Urinary bladder (tissue), 4 donors: ENCODE data around the gene MYO1A. TPM values are rescaled to one million over a fixed set of nuclear protein-coding genes. Genes with fewer than 3 reads are reported as not detected.
"Not testable (repeated sequence)": the region's sequence is repeated elsewhere in the genome, so short reads cannot be mapped to it uniquely, and the experiment has no call there.

Source experiments
- DNase-seq: peaks from one replicate; pipeline ENCODE4 v3.0.0-alpha.2; 2015; ENCODE audit errors: extremely low spot score
- H3K27ac ChIP-seq: one replicate; pipeline ENCODE4 v1.5.1; 2013; ENCODE audit warnings: low read depth, mild to moderate bottlenecking, moderate library complexity
- H3K36me3 ChIP-seq: one replicate; pipeline ENCODE4 v1.6.1; 2013; ENCODE audit warnings: mild to moderate bottlenecking, moderate library complexity; ENCODE audit not compliant: insufficient read depth
- H3K4me1 ChIP-seq: one replicate; pipeline ENCODE4 v1.6.1; 2013; ENCODE audit warnings: mild to moderate bottlenecking, moderate library complexity; ENCODE audit not compliant: insufficient read depth
- H3K4me3 ChIP-seq: one replicate; pipeline ENCODE4 v1.5.1; 2013; ENCODE audit warnings: low read depth, low read length
- WGBS: extraction: QIAGEN DNeasy Blood & Tissue Kit; methylation state at CpG from one replicate; pipeline ENCODE4 v1.1.7; 2013; 5-methylcytosine and 5-hydroxymethylcytosine counted together
- polyA plus RNA-seq: library from polyadenylated mRNA; stranded (reverse); fragments of 200-250 nt; gene quantifications from one replicate; pipeline ENCODE4 v1.2.3, GENCODE V29; 2013
- total RNA-seq: library from RNA; depleted of rRNA; stranded (reverse); fragments of >200 nt; gene quantifications from one replicate; pipeline ENCODE4 v1.2.3, GENCODE V29; 2014
- donor health status: healthy with polysubstance abuse.
- donor health status: healthy.

MYO1A gene
- total and polyA plus RNA-seq, 2 donors = 0.16 to 0.18 TPM

DNA sequence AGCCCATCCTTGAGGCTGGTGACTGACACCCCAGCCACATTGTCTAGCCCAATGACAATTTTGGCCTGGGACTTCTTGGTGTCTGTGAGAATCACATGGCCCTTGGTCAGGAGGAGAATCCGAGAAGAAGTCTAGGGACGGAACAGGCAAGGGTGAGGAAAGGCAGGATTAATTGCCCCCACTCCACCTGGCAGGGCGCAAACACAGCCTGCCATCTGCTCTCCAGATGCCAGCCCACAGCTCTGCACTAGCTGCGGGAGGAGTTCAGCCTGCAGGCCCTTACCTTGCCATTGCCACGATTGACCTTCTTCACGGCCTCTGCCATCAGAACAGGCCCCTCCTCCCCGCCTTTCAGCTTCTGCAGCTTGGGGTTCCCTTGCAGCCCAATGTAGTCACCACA, 20.5 kb downstream of the MYO1A start:
- H3K4me1 ChIP-seq = no peaks in the 10 kb centered on the region
- WGBS = 92% methylated on average over 7 of the region's 7 CpGs
- H3K4me3 ChIP-seq = no peak overlapping the region
- no peak for DNase-seq
- no peak overlapping the region for H3K27ac ChIP-seq
- no peaks in the 10 kb centered on the region for H3K36me3 ChIP-seq

DNA sequence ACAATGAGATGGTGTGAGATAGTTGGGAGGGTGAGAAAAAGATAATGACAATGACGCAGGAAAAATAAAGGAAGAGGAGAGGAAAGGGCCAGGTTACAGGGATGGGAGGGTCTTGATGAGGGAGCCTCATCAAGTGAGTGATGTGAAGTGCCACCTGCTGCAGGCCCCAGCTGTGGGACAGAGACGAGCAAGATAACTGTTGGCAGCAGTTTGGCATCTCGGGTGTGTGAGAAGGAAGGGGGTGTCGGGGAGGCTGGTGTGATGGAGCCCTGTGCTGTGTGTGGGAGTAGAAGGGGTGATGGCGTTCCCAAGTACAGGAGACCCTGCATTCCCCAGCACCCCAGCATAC, 22.1 kb downstream of the MYO1A start:
- no peaks in the 10 kb centered on the region for H3K36me3 ChIP-seq
- no peak overlapping the region for H3K27ac ChIP-seq
- DNase-seq = no peak
- WGBS = 76% methylated on average over 5 of the region's 5 CpGs
- H3K4me3 ChIP-seq = no peak overlapping the region
- no peaks in the 10 kb centered on the region for H3K4me1 ChIP-seq

DNA sequence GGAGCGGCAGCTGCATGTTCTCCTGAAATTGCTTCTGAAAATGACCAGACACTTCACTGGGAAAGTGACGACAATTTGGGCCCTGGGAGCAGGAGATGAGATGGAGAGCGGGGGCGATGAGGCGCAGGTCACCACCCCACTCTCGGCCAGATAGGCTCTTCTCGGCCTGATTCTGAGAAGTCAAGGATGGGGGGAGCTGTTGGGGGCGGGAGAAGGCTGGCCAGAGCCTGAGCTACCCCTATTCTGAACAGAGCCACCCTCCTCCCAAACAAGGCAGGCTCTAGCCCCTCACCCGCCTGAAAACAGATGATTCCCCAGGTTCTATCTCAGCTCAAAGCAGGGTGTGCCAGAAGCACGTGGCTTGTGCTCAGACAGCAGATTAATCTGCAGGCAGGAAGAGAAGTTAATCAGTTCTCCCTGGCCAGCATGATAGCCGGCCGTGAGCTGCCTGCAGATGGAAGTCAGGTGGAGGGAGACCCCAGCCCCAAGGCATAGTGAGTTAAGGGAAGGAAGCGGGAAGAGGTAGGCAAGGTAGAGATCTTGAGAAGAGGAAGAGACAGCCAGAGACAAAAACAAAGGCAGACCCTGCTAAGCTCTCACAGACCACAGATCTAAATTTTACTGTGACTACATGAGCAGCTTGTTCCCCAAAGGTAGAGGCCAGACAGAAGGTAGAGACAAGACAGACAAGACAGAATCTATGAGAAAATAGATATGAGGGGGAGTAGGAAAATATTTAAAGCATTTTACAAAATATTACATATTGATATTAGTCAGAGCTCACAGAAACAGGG, 22.7 kb downstream of the MYO1A start:
- no peak overlapping the region for H3K4me3 ChIP-seq
- no peaks in the 10 kb centered on the region for H3K36me3 ChIP-seq
- 58% methylated on average over 13 of the region's 13 CpGs for WGBS
- H3K27ac ChIP-seq = no peak overlapping the region
- no peak for DNase-seq
- H3K4me1 ChIP-seq = no peaks in the 10 kb centered on the region

DNA sequence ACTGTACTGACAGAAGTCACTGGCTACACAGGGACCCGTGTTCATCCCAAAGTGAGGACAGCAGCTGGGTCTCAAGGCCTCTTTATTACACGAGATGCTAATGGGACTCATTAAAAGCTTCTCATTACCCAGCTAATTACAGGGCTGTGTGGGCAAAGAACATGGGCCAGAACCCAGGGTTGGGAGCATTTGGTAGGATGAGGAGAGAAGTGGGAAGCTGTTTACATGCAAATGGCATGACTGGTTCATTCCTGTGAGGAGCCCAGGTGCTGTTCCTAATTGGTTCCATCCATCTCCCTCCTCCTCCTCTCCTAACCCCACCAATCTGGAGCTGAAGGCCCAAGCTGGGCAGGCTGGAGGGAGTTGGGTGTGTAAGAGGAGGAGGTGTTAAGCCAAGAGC, 24.7 kb downstream of the MYO1A start:
- H3K4me3 ChIP-seq = no peak overlapping the region
- no peaks in the 10 kb centered on the region for H3K36me3 ChIP-seq
- H3K27ac ChIP-seq = no peak overlapping the region
- WGBS = 68% methylated on average over 2 of the region's 2 CpGs
- DNase-seq = no peak
- no peaks in the 10 kb centered on the region for H3K4me1 ChIP-seq

DNA sequence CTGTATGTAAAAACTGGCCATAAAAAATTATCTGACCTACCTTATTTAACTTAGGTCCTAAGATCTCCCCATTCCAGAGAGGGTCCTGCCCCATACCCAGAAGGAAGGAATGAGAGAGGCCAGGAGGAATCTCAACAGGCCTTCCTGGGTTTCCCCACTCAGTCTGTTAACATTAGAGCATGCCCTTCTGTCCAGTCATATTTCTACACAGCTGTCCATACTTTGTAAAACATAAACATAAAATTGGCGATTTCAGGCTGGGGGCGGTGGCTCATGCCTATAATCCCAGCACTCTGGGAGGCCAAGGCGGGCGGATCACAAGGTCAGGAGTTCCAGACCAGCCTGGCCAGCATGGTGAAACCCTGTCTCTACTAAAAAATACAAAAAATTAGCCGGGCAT, 27.6 kb downstream of the MYO1A start:
- not testable (repeated sequence) for H3K4me1 ChIP-seq, H3K36me3 ChIP-seq, H3K4me3 ChIP-seq, H3K27ac ChIP-seq, DNase-seq
- 69% methylated on average over 5 of the region's 5 CpGs for WGBS

DNA sequence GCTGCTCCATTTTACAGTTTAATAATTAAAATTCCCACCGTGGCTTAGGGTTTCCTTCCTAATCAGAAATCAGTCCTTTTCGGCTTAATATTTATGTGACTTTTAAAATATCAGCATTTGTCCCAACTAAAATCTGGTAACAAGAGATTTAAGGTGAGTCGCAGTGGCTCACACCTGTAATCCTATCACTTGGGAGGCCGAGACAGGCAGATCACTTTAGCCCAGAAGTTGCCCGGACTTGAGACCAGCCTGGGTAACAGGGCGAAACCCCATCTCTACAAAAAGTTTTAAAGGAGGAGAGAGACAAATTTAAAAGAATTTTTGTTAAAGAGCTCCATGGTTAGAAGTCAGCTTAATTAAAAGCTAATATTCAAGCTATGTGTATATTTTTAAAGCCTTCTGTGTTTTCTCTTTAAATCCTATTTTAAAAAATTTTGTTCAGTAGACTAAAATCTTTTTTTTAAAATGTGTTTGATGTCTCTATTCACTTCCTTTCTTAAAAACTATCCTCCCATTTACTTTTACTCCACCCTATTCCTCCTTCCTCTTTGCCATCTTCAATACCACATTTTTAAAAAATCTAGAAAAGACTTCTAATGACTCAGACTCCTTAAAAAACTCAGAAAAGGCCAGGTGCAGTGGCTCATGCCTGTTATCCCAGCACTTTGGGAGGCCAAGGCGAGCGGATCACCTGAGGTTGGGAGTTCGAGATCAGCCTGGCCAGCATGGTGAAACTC, 29.8 kb downstream of the MYO1A start:
- Histone ChIP-seq H3K27ac (no peak overlapping the region), H3K36me3 (no peaks in the 10 kb centered on the region), H3K4me1 (no peaks in the 10 kb centered on the region), H3K4me3 (no peak overlapping the region)
- WGBS = 89% methylated on average over 9 of the region's 9 CpGs
- DNase-seq = no peak

DNA sequence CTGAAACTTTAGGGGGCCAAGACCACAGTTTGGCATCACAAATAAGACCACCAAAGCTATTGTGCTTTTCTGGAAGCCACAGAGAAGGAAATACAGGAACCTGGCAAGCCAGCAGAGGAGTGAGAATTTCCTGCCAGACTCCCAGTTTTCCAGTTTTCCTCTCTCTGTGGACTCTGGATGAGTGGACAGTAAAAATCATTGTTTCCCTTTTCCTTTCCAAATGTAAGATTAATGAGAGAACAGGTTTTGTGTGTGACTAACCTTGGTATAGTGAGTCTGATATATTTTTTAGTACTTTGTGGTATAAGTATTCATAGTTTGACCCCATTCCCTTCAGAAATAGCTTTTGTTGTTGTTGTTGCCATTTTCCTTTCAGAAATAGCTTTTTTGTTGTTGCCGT, 31.0 kb downstream of the MYO1A start:
- Histone ChIP-seq H3K4me3 (no peak overlapping the region), H3K27ac (no peak overlapping the region), H3K4me1 (no peaks in the 10 kb centered on the region), H3K36me3 (no peaks in the 10 kb centered on the region)
- 87% methylated on average over 1 of the region's 1 CpG for WGBS
- DNase-seq = no peak

DNA sequence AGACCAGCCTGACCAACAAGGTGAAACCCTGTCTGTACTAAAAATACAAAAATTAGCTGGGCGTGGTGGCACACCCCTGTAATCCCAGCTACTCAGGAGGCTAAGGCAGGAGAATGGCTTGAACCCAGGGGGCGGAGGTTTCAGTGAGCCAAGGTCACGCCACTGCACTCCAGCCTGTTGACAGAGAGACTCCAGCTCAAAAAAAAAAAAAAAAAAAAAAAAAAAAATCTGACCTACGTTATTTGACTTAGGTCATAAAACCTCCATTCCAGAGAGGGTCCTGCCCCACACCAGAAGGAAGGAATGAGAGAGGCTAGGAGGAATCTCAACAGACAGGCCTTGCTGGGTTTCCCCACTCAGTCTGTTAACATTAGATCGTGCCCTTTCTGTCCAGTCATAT, 31.6 kb downstream of the MYO1A start:
- not testable (repeated sequence) for H3K4me1 ChIP-seq, DNase-seq, H3K27ac ChIP-seq, H3K4me3 ChIP-seq, H3K36me3 ChIP-seq
- WGBS = 82% methylated on average over 5 of the region's 5 CpGs

DNA sequence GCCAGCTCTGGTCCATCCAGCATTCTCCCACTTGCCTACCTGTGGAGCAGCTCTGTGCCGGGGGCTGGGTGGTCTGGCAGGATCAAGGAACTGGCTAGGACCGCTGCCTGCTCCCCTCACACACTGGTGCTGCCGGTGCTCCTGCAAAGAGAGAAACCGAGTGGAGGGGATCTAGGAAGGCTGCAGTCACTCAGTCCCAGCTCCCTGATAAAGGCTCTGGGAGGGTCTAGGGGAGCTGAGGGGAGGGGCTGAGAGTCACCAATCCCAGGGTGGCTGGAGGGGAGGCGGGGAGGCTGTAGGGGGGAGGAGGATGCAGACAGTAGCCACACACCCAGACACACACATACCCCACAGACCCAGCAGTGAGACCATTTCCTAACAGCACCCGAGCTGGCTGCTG, 33.6 kb downstream of the MYO1A start, which contains the start of gene TAC3:
TSS of gene TAC3 (minus strand) at position 182 of the 400 bp plus-strand sequence. CDS start 732 bp downstream, outside the sequence.
- no peaks in the 10 kb centered on the region for H3K4me1 ChIP-seq
- no peak within 1 kb of the TSS for H3K27ac ChIP-seq
- H3K36me3 ChIP-seq = no peaks in the 10 kb centered on the region
- no peak for DNase-seq
- WGBS = 36% methylated on average over 6 of the region's 6 CpGs
- no peak within 1 kb of the TSS for H3K4me3 ChIP-seq

DNA sequence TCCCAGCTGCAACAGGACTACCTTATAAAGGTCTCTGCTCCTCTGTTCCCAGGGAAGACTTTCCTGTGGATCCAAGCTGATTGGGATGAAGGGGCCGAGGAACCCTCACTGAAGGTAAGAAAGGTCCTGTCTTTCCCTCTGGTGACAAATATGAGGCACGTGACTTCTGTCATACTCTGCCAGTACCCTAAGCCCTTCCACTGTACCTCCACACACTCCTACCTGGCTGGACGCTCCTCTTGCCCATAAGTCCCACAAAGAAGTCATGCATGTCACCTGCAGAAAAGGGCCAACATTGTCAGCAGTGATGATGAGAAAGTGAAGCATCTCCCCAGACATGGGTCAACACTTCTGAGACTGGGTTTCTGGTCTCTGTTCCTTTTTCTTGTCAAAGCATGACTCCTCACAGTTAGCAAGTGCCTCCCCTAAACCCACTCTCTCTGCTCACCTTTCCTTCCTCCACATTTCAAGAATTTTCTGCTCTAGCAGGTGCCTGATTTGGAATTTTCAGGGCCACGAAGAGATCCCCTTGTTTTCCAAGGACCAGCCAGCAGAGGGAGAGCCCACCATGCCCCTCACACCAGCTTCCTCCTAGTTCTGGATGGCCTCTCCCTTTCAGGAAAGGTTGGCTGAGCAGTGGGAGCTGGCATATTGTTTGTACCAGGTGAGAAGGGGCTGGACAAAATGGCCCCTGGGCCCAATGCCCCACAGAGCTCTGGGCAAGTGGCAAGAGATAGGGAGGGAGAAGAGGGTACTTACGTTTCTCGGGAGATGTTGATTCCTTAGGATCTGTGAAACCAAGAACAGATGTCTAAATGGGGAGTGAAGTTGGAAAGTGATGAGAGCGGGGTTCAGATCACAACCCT, 37.1 kb downstream of the MYO1A start:
- Histone ChIP-seq H3K4me1 (no peaks in the 10 kb centered on the region), H3K4me3 (no peak overlapping the region)
- whole genome bisulfite sequencing = 77% methylated on average over 7 of the region's 7 CpGs

DNA sequence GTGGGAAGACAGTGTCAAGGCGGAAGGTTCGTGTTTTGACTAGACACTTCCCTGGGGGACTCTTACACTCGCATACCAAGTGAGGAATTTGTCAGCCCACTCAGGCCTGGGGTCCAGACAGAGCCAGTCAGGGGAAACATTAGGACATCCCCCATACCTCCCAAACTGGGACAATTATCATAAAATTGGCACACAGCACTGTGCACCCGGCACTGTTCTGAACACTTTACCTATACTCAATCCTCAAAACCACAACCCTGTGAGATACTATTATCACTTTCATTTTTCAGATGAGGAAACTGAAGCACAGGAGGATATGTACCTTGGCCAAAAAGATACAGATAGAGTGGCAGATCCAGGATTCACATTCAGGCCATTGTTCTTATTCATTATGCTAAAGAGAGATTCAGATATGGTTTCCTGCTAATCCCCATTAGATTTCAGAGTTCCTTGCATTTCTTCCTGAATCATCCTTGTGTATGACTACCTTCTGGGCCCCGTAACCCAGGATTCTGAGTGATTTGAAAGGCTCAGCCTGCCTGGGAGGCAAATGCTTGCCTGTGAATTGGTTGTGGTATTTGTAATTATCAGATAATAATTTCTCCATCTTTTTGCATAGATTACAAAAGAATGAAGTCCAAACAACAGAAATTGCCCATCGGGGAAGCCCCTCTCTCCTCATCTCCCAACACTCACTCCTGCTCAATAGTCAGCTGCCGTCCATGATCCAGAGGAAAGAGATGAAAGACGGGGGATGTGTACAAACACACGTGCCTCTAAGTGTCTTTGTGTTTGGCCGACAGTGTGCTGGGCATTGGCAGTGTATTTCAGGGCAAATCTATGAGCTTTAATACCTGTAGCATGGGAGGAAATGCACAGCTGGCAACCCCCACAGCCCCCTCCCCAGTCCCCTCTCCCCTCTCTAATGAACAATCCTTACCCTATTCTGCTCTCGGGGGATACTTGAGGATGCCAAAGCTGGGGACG, 38.2 kb downstream of the MYO1A start:
- H3K4me1 ChIP-seq = no peaks in the 10 kb centered on the region
- H3K4me3 ChIP-seq = no peak overlapping the region
- no peak overlapping the region for H3K27ac ChIP-seq
- no peak for DNase-seq
- no peaks in the 10 kb centered on the region for H3K36me3 ChIP-seq
- 65% methylated on average over 12 of the region's 12 CpGs for WGBS

More for the DNA sequence above, 37.1 kb downstream of the MYO1A start:
- Histone ChIP-seq H3K27ac (no peak overlapping the region), H3K36me3 (no peaks in the 10 kb centered on the region)
- no peak for DNase-seq

DNA sequence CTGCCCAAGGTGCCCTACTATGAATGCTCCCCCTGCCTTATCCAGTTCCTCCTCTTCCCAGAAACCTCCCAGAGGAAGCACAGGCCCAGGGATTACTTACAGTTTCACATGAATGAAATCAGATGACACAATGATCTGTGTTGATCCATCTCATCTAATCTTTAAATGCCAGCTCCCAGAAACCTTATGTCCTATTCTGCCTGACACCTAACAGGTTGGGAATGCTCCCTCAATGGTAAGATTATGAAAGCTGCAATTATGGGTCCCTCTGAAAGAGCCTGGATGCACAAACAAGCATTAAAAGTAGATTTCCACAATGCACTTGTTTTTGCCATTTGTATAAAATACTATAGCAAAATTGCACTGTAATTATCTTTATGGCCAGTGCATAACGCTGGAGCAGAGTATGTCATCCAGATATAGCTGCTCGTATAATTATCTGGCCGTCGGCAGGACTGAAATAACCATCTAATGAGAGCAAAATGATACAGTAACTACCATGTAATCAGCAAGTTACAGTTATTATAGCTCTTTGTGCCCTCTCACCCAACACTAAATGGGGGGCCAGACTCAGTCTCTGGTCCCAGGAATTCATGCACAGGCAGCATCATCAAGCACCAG, 39.2 kb downstream of the MYO1A start:
- DNase-seq = no peak
- Histone ChIP-seq H3K36me3 (no peaks in the 10 kb centered on the region), H3K4me3 (no peak overlapping the region), H3K27ac (no peak overlapping the region), H3K4me1 (no peaks in the 10 kb centered on the region)
- WGBS = 71% methylated on average over 4 of the region's 4 CpGs
